ENCODE data around the gene LPCAT1.

DNA sequence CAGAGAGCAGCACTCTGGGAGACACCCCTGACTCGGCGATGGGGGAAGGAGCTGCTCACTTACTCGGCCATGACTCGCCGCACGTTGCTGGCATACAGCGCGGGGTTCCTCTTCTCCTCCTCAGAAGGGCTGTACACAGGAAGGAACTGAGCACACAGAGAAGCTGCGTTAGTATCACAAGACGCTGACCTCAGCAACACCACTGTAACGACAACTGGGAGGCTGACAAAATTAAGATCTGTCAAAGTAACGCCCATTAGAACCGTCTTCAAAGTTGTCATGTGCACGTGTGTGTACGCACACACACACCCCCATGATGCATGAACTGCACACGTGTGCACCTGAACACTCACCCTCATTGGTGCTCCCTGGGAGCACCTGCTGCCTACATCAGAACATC lies 46.4 kb downstream of the LPCAT1 start:
- TF ChIP-seq, protein P1, sequence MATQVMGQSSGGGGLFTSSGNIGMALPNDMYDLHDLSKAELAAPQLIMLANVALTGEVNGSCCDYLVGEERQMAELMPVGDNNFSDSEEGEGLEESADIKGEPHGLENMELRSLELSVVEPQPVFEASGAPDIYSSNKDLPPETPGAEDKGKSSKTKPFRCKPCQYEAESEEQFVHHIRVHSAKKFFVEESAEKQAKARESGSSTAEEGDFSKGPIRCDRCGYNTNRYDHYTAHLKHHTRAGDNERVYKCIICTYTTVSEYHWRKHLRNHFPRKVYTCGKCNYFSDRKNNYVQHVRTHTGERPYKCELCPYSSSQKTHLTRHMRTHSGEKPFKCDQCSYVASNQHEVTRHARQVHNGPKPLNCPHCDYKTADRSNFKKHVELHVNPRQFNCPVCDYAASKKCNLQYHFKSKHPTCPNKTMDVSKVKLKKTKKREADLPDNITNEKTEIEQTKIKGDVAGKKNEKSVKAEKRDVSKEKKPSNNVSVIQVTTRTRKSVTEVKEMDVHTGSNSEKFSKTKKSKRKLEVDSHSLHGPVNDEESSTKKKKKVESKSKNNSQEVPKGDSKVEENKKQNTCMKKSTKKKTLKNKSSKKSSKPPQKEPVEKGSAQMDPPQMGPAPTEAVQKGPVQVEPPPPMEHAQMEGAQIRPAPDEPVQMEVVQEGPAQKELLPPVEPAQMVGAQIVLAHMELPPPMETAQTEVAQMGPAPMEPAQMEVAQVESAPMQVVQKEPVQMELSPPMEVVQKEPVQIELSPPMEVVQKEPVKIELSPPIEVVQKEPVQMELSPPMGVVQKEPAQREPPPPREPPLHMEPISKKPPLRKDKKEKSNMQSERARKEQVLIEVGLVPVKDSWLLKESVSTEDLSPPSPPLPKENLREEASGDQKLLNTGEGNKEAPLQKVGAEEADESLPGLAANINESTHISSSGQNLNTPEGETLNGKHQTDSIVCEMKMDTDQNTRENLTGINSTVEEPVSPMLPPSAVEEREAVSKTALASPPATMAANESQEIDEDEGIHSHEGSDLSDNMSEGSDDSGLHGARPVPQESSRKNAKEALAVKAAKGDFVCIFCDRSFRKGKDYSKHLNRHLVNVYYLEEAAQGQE (IDR thresholded peaks at IDR 0.05; ENCODE audit: low read depth, low read length): no peak
- TF ChIP-seq, protein P2, sequence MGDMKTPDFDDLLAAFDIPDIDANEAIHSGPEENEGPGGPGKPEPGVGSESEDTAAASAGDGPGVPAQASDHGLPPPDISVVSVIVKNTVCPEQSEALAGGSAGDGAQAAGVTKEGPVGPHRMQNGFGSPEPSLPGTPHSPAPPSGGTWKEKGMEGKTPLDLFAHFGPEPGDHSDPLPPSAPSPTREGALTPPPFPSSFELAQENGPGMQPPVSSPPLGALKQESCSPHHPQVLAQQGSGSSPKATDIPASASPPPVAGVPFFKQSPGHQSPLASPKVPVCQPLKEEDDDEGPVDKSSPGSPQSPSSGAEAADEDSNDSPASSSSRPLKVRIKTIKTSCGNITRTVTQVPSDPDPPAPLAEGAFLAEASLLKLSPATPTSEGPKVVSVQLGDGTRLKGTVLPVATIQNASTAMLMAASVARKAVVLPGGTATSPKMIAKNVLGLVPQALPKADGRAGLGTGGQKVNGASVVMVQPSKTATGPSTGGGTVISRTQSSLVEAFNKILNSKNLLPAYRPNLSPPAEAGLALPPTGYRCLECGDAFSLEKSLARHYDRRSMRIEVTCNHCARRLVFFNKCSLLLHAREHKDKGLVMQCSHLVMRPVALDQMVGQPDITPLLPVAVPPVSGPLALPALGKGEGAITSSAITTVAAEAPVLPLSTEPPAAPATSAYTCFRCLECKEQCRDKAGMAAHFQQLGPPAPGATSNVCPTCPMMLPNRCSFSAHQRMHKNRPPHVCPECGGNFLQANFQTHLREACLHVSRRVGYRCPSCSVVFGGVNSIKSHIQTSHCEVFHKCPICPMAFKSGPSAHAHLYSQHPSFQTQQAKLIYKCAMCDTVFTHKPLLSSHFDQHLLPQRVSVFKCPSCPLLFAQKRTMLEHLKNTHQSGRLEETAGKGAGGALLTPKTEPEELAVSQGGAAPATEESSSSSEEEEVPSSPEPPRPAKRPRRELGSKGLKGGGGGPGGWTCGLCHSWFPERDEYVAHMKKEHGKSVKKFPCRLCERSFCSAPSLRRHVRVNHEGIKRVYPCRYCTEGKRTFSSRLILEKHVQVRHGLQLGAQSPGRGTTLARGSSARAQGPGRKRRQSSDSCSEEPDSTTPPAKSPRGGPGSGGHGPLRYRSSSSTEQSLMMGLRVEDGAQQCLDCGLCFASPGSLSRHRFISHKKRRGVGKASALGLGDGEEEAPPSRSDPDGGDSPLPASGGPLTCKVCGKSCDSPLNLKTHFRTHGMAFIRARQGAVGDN (IDR thresholded peaks at IDR 0.05): no peak
- TF ChIP-seq TCF3 (IDR thresholded peaks at IDR 0.05; ENCODE audit: borderline replicate concordance, insufficient read depth, low read depth, low read length) (no peak), HDGF (IDR thresholded peaks at IDR 0.05) (no peak), POLR2A (IDR thresholded peaks at IDR 0.05; ENCODE audit: low read depth, low read length) (no peak), CREB1 (IDR thresholded peaks at IDR 0.05; ENCODE audit: low read depth) (no peak), ATF7 (IDR thresholded peaks at IDR 0.05; ENCODE audit: low read depth) (no peak), YY1 (IDR thresholded peaks at IDR 0.05; ENCODE audit: low read depth, low read length) (no peak), MTA3 (IDR thresholded peaks at IDR 0.05; ENCODE audit: borderline replicate concordance, low read length) (no peak)
- TF ChIP-seq, protein P3, sequence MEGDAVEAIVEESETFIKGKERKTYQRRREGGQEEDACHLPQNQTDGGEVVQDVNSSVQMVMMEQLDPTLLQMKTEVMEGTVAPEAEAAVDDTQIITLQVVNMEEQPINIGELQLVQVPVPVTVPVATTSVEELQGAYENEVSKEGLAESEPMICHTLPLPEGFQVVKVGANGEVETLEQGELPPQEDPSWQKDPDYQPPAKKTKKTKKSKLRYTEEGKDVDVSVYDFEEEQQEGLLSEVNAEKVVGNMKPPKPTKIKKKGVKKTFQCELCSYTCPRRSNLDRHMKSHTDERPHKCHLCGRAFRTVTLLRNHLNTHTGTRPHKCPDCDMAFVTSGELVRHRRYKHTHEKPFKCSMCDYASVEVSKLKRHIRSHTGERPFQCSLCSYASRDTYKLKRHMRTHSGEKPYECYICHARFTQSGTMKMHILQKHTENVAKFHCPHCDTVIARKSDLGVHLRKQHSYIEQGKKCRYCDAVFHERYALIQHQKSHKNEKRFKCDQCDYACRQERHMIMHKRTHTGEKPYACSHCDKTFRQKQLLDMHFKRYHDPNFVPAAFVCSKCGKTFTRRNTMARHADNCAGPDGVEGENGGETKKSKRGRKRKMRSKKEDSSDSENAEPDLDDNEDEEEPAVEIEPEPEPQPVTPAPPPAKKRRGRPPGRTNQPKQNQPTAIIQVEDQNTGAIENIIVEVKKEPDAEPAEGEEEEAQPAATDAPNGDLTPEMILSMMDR (IDR thresholded peaks at IDR 0.05 in 2 of 3, conservative IDR thresholded peaks at IDR 0.05 in 1 of 3; ENCODE audit: control insufficient read depth in 2 of 3, extremely low read depth in 1 of 3, insufficient read depth in 1 of 3, low read depth in 3 of 3, low read length in 3 of 3): no peak
